ENCODE measurements around the gene ARHGAP45.

ARHGAP45 gene

DNA sequence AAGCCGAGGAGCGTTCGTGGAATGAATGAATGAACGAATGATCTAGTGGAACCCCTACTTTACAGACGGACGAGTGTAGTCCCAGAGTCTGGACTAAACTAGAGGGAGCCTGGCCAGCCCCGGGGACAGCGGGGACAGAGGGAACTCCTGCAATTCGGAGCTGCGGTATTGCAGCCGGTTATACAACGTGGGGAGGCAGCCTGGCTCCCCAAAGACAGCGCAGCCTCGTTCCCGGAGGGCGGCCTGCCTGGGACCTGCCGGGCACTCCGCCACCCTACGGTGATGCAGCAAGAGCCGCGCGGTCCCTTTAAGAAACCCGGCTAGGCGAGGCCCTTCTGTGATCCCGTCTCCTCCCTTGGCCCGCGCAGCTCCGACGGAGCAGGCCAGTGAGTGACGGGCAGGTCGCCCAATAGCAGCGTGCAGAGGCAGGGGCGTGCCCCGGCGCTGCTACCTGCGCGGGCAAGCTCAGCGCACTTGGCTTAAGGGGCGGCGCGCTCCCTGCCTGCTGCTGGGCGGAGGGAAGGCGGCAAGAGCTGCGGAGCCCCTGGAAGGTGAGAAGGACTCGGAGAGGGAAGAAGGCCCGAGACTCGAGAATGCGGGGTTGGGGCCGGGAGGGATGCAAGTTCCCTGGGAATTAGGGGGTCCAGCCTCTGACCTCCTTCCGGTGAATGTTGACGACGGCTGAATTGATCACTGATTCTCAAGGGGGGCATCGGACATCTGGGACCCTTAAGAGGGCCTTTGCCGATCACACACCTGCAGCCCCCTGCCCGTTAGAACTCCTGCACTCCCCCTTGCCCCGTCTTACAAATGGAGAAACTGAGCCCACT, 27.1 kb upstream of the ARHGAP45 start, which contains the start of gene ABCA7:
TSS of gene ABCA7 (plus strand) at position 462 of the 830 bp plus-strand sequence. CDS start 1,255 bp downstream, outside the sequence.
- DNase-seq (ENCODE audit: low read depth, low spot score), result peak; percentile 98

DNA sequence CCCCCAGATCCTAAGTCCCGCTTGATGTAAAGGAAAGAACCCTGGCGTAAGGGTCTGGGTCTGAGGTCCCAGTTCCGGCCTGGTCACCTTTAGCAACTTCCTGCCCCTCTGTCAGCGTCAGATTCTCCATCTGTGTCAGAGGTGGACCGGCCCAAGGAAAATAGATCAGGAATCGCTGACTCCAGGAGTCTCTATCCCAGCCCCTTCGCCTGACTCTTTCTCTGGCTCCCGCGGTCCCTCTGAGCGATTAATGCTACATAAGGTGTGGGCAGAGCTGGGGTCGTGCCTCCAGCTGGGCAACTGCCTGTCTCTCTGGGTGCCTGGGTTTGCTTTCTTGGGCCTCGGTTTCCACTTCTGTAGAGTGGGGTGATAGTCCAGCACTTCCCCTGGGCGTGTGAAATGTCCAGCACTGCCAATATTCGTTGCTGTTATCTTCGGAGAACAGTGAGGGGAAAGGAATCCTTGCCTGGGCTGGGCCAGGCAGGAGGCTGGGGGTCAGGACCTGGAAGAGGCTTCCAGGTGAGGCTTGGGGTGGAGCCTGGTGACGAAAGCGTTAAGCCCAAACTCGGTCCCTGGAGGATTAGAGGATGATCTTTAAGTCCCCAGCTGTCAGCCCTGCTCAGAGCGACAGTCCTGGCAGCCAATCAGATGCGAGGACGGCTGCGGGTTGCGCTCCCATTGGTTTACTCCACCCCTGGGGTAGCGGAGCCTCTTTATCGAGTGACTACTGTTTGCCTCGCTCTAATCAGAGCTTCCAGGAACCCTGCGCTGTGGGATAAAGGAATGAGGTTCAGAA, 26.3 kb upstream of the ARHGAP45 start:
- DNase-seq (ENCODE audit: low read depth, low spot score), result peak; percentile 72

- no peak for DNase-seq (ENCODE audit: low read depth, low spot score)
Observed at GRCh38 chr19:1041272-1041834, 25.6 kb upstream of the ARHGAP45 start.

- no peak for DNase-seq (ENCODE audit: low read depth, low spot score)
Observed at GRCh38 chr19:1041835-1042685, 24.9 kb upstream of the ARHGAP45 start.

DNA sequence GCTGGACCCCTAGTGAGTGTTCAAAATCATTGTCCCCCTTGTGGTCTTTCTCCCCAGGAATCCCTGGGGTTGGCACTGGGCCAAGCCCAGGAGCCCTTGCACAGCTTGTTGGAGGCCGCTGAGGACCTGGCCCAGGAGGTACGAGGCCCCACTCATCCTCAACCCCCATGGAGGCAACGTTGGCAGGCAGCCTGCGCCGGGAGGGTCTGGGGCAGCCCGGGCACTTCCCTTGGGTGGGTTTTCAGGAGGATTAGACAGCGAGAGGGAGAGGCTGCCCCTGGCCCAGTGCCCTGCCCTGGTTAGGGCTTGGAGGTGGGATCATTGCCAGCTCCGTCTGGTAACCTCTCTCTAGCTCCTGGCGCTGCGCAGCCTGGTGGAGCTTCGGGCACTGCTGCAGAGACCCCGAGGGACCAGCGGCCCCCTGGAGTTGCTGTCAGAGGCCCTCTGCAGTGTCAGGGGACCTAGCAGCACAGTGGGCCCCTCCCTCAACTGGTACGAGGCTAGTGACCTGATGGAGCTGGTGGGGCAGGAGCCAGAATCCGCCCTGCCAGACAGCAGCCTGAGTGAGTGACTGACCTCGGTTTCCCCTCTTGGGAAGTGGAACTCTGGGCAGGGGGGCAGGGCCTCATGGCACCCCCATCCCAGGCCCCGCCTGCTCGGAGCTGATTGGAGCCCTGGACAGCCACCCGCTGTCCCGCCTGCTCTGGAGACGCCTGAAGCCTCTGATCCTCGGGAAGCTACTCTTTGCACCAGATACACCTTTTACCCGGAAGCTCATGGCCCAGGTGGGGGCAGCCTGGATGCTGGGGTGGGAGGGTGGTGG, 24.1 kb upstream of the ARHGAP45 start:
- no peak for DNase-seq (ENCODE audit: low read depth, low spot score)

DNA sequence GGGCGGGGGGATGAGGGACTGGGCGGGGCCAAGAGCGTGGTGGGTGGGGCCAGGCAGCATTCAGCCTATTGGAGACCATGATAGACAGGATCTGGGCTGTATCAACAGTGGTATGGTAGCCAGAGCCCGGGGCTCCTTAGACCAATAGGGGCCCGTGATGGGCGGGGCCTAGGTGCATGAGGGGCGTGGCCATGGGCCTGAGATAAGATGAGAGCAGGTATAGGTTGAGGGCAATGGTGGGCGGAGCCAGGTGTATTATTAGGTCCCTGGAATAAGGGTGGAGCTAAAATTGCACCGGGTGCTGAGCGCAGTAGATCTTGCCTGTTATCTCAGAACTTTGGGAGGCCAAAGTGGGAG, 21.7 kb upstream of the ARHGAP45 start:
- no peak for DNase-seq (ENCODE audit: low read depth, low spot score)

DNA sequence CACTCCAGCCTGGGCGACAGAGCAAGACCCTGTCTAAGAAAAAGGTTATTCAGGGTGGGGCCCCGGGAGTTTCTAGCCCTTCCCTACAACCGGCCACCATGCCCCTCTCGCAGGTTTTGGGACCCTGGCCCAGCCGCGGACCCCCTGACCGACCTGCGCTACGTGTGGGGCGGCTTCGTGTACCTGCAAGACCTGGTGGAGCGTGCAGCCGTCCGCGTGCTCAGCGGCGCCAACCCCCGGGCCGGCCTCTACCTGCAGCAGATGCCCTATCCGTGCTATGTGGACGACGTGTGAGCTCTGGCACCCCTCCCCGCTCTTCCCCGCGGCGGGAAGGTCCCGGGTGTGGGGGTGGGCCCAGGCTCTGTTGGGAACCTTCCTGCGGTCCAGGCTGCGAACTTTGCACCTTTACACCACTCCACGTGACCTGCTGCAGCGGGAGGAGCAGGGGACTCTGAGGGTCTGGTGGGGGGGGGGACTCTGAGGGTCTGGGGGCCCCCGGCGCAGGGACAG, 20.8 kb upstream of the ARHGAP45 start:
- DNase-seq (ENCODE audit: low read depth, low spot score), result no peak

DNA sequence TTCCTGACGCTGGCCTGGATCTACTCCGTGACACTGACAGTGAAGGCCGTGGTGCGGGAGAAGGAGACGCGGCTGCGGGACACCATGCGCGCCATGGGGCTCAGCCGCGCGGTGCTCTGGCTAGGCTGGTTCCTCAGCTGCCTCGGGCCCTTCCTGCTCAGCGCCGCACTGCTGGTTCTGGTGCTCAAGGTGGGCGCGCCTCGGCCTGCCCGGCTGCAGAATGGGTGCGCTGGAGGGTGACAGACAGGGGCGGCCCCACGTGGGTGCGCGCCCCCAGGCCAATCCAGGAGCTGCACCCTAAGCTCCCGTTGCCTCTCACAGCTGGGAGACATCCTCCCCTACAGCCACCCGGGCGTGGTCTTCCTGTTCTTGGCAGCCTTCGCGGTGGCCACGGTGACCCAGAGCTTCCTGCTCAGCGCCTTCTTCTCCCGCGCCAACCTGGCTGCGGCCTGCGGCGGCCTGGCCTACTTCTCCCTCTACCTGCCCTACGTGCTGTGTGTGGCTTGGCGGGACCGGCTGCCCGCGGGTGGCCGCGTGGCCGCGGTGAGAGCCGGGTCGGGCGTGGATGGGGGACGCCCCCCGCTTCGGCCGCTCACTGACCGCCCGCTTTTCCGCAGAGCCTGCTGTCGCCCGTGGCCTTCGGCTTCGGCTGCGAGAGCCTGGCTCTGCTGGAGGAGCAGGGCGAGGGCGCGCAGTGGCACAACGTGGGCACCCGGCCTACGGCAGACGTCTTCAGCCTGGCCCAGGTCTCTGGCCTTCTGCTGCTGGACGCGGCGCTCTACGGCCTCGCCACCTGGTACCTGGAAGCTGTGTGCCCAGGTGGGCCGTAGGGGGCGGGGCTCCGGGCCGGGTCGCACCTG, 19.9 kb upstream of the ARHGAP45 start:
- no peak for DNase-seq (ENCODE audit: low read depth, low spot score)

- no peak for DNase-seq (ENCODE audit: low read depth, low spot score)
Observed at GRCh38 chr19:1047696-1048147, 19.2 kb upstream of the ARHGAP45 start.

DNA sequence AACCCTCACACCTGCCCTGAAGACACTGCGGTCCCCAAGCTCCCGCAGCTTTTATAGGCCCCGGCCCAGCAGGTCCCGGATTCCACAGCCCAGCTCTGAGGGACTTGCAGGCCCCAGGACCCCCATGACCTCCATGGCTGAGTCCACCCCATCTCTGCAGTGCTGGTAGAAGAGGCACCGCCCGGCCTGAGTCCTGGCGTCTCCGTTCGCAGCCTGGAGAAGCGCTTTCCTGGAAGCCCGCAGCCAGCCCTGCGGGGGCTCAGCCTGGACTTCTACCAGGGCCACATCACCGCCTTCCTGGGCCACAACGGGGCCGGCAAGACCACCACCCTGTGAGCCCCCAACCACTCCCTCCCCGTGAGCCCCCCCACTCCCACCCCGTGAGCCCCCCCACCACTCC, 17.9 kb upstream of the ARHGAP45 start:
- DNase-seq (ENCODE audit: low read depth, low spot score), result no peak

- DNase-seq (ENCODE audit: low read depth, low spot score), result no peak
Observed at GRCh38 chr19:1049800-1050199, 17.2 kb upstream of the ARHGAP45 start.

- DNase-seq (ENCODE audit: low read depth, low spot score), result no peak
Observed at GRCh38 chr19:1050989-1051788, 15.8 kb upstream of the ARHGAP45 start.

DNA sequence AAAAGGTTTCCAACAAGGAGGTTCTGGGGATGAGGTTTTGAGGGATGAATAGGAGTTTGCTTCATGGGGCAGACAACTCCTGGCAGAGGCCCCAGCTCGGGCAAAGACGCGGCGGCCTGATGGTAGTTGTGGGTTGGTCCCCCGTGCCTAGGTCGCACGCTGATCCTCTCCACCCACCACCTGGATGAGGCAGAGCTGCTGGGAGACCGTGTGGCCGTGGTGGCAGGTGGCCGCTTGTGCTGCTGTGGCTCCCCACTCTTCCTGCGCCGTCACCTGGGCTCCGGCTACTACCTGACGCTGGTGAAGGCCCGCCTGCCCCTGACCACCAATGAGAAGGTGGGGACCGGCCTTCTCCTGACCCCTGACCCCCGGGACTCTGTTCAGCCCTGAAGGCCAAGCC, 15.2 kb upstream of the ARHGAP45 start:
- no peak for DNase-seq (ENCODE audit: low read depth, low spot score)

DNA sequence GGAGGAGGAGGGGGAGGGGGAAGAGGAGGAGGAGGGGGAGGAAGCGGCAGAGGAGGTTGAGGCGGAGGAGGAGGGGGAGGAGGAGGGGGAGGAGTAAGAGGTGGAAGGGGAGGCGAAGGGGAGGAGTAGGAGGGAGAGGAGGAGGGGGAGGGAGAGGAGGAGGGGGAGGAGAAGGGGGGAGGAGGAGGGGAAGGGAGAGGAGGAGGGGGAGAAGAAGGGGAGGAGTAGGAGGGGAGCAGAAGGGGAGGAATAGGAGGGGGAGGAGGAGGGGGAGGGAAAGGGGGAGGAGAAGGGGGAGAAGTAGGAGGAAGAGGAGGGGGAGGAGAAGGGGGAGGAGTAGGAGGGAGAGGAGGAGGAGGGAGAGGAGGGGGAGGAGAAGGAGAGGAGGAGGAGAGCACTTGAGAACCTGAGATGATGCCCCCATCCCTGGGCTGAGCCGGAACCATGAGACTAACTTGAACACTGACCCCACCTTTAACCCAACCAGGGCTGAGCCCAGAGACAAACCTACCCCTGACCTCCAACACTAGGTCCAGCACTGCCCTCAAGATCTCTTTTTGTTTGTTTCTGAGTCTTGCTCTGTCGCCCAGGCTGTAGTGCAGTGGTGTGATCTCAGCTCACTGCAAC, 14.5 kb upstream of the ARHGAP45 start:
- DNase-seq (ENCODE audit: low read depth, low spot score), result no peak

GRCh38 chr19:1053176-1054101, 13.5 kb upstream of the ARHGAP45 start:
- no peak for DNase-seq (ENCODE audit: low read depth, low spot score)

DNA sequence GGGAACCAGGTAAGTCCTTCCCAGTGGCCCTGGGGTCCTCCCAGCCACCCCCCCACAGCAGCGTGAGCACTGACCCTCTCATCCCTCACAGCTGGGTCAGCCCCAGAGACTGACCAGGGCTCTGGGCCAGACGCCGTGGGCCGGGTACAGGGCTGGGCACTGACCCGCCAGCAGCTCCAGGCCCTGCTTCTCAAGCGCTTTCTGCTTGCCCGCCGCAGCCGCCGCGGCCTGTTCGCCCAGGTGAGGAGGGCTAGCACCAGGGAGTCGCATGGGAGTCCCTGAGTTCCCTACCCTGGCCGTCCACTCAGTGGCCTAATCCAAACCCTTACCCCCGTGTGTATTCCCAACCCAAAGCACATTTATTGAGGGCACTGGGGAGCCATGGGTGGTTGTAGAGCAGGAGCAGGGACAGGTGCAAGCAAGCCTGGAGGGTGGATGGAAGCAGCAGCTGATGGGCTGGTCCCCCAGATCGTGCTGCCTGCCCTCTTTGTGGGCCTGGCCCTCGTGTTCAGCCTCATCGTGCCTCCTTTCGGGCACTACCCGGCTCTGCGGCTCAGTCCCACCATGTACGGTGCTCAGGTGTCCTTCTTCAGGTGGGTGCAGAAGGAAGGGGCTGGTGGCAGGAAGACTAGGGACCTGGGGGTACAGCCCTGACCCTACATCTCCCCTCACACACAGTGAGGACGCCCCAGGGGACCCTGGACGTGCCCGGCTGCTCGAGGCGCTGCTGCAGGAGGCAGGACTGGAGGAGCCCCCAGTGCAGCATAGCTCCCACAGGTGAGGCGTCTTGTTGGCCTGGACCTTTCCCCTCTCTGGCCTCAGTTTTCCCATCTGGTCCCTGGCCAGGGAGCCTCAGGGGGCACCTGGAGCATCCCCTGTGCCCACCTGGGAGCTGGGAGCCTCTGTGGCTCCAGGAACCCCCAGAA, 12.6 kb upstream of the ARHGAP45 start:
- DNase-seq (ENCODE audit: low read depth, low spot score), result no peak

Measured in activated naive CD8-positive, alpha-beta T cell treated with anti-CD3 and anti-CD28 coated beads, Interleukin-2, amount 50 U/mL, for 16 hours (primary cell).